ENCODE measurements around the gene PRKAR1B. TPM values are rescaled to one million over a fixed set of nuclear protein-coding genes. Genes with fewer than 3 reads are reported as not detected.

PRKAR1B gene
- total RNA-seq, 1 experiment from 2014 or later: 24.8 TPM

GRCh38 chr7:585873-586272 is 141.2 kb downstream of the PRKAR1B start:
- Mint-ChIP-seq H3K27ac (ENCODE audit: unreplicated experiment) (no peak overlapping the region), H3K4me3 (ENCODE audit: low read depth, unreplicated experiment) (no peak overlapping the region), H3K27me3 (ENCODE audit: unreplicated experiment) (no peaks in the 10 kb centered on the region), H3K4me1 (ENCODE audit: low read depth, unreplicated experiment) (no peaks in the 10 kb centered on the region), H3K36me3 (ENCODE audit: insufficient read depth, unreplicated experiment) (peaks cover 5% of the 10 kb centered on the region), H3K9me3 (ENCODE audit: low read depth, unreplicated experiment) (peaks cover 9% of the 10 kb centered on the region)
- BruUV-seq (replicated peaks): no TSS peak
- TF ChIP-seq, protein P1, sequence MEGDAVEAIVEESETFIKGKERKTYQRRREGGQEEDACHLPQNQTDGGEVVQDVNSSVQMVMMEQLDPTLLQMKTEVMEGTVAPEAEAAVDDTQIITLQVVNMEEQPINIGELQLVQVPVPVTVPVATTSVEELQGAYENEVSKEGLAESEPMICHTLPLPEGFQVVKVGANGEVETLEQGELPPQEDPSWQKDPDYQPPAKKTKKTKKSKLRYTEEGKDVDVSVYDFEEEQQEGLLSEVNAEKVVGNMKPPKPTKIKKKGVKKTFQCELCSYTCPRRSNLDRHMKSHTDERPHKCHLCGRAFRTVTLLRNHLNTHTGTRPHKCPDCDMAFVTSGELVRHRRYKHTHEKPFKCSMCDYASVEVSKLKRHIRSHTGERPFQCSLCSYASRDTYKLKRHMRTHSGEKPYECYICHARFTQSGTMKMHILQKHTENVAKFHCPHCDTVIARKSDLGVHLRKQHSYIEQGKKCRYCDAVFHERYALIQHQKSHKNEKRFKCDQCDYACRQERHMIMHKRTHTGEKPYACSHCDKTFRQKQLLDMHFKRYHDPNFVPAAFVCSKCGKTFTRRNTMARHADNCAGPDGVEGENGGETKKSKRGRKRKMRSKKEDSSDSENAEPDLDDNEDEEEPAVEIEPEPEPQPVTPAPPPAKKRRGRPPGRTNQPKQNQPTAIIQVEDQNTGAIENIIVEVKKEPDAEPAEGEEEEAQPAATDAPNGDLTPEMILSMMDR (IDR thresholded peaks at IDR 0.05; ENCODE audit: unreplicated experiment): no peak
- CTCF ChIA-PET: no interaction called here
- intact Hi-C loops (cut with micrococcal nuclease; ENCODE audit: unreplicated experiment): no loop called here
- no peak for DNase-seq

DNA sequence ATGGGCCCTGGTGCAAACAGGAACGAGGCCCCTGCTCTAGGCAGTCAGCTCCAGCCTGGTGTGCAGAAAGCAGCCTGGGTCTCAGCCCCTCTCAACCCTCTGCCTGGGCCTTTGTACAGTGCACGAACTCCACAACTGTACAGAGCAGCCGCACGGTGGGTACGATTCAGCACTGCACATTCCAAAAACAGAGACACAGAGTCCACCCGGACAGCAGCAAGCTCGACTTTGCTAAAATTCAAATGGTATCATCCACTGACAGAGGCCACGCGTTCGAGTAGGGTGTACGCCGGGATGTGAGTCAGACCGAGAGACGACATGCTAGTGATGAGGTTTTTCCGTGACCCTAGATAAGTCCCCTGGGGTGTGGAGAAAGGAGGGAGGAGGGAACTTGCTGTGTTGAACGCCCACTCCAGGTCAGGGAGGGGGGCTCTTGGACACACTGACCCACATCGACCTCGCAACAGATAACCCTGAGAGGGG is 141.8 kb downstream of the PRKAR1B start:
- CTCF ChIA-PET: no interaction called here
- Mint-ChIP-seq H3K27me3 (ENCODE audit: unreplicated experiment) (no peaks in the 10 kb centered on the region), H3K27ac (ENCODE audit: unreplicated experiment) (no peak overlapping the region), H3K4me3 (ENCODE audit: low read depth, unreplicated experiment) (no peak overlapping the region), H3K36me3 (ENCODE audit: insufficient read depth, unreplicated experiment) (peaks cover 5% of the 10 kb centered on the region), H3K4me1 (ENCODE audit: low read depth, unreplicated experiment) (no peaks in the 10 kb centered on the region), H3K9me3 (ENCODE audit: low read depth, unreplicated experiment) (peaks cover 9% of the 10 kb centered on the region)
- TF ChIP-seq, protein P1 (IDR thresholded peaks at IDR 0.05; ENCODE audit: unreplicated experiment): no peak
- no peak for DNase-seq
- intact Hi-C loops (cut with micrococcal nuclease; ENCODE audit: unreplicated experiment): no loop called here
- BruUV-seq (replicated peaks): no TSS peak

- Mint-ChIP-seq H3K27me3 (ENCODE audit: unreplicated experiment) (no peaks in the 10 kb centered on the region), H3K4me3 (ENCODE audit: low read depth, unreplicated experiment) (no peak overlapping the region), H3K36me3 (ENCODE audit: insufficient read depth, unreplicated experiment) (peaks cover 5% of the 10 kb centered on the region), H3K9me3 (ENCODE audit: low read depth, unreplicated experiment) (peaks cover 9% of the 10 kb centered on the region), H3K4me1 (ENCODE audit: low read depth, unreplicated experiment) (no peaks in the 10 kb centered on the region), H3K27ac (ENCODE audit: unreplicated experiment) (no peak overlapping the region)
- intact Hi-C loops (cut with micrococcal nuclease; ENCODE audit: unreplicated experiment): no loop called here
- no peak for DNase-seq
- no TSS peak for BruUV-seq (replicated peaks)
- CTCF ChIA-PET: no interaction called here
- TF ChIP-seq, protein P1 (IDR thresholded peaks at IDR 0.05; ENCODE audit: unreplicated experiment): no peak
Measured at GRCh38 chr7:584820-585219, 142.3 kb downstream of the PRKAR1B start.

DNA sequence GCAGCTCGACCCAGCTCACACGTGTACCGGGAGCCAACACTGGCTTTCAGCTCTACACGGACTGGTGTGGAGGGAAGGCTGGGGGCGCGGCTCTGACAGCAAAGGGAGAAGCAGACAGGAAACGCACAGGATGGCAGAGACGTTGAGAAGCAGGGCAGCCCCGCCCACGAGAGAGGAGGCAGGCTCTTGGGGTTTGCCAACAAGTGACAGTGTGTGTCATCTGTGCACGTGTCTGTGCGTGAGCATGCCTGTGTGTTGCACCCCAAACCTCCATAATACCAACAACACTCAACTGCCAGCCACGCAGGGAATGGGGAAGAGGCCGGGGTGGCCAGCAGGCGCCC is 143.0 kb downstream of the PRKAR1B start:
- Mint-ChIP-seq H3K4me1 (ENCODE audit: low read depth, unreplicated experiment) (no peaks in the 10 kb centered on the region), H3K27ac (ENCODE audit: unreplicated experiment) (no peak overlapping the region), H3K4me3 (ENCODE audit: low read depth, unreplicated experiment) (no peak overlapping the region), H3K36me3 (ENCODE audit: insufficient read depth, unreplicated experiment) (peaks cover 5% of the 10 kb centered on the region), H3K27me3 (ENCODE audit: unreplicated experiment) (no peaks in the 10 kb centered on the region), H3K9me3 (ENCODE audit: low read depth, unreplicated experiment) (peaks cover 9% of the 10 kb centered on the region)
- CTCF ChIA-PET: no interaction called here
- BruUV-seq (replicated peaks): no TSS peak
- intact Hi-C loops (cut with micrococcal nuclease; ENCODE audit: unreplicated experiment): no loop called here
- TF ChIP-seq, protein P1 (IDR thresholded peaks at IDR 0.05; ENCODE audit: unreplicated experiment): no peak
- no peak for DNase-seq
